Measurements from ENCODE around the gene PLOD1.
"Not testable (repeated sequence)": the region's sequence is repeated elsewhere in the genome, so short reads cannot be mapped to it uniquely, and the experiment has no call there.

PLOD1 gene

DNA sequence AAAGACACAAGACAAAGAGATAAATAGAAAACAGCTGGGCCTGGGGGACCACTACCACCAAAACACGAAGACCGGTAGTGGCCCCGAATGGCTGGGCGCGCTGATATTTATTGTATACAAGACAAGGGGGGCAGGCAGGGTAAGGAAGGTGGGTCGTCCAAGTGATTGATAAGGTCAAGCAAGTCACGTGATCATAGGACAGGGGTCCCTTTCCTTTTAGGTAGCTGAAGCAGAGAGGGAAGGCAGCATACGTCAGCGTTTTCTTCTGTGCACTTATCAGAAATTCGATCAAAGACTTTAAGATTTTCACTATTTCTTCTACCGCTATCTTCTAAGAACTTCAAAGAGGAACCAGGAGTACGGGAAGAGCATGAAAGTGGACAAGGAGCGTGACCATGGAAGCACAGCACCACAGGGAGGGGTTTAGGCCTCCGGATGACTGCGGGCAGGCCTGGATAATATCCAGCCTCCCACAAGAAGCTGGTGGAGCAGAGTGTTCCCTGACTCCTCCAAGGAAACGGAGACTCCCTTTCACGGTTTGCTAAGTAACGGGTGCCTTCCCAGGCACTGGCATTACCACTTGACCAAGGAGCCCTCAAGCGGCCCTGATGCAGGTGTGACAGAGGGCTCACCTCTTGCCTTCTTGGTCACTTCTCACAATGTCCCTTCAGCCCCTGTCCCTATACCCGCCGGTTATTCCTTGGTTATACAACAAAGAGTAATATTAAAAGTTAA lies 21.9 kb upstream of the PLOD1 start:
- DNase-seq (ENCODE audit: low read depth in 1 of 2, low spot score in 1 of 2): not testable (repeated sequence)

DNA sequence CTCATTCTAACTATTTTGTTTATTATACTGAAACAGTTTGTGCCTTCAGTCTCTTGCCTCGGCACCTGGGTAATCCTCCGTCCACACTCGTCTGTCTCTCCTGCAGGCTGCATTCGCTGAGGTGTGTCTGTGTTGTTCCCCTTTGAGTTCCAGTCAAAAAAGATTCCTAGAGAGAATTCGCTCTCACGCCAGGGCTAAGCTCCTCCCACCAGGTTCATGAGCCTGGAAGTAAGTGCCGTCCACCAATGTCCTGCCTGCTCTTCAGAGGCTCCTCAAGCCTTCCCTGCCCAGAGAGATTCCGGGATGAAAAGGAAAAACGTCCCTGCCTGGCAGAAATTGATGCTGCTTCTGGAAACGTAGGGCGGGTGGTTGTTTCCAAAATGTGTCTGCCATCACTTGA lies 21.2 kb upstream of the PLOD1 start:
- DNase-seq (ENCODE audit: low read depth in 1 of 2, low spot score in 1 of 2): no peak

DNA sequence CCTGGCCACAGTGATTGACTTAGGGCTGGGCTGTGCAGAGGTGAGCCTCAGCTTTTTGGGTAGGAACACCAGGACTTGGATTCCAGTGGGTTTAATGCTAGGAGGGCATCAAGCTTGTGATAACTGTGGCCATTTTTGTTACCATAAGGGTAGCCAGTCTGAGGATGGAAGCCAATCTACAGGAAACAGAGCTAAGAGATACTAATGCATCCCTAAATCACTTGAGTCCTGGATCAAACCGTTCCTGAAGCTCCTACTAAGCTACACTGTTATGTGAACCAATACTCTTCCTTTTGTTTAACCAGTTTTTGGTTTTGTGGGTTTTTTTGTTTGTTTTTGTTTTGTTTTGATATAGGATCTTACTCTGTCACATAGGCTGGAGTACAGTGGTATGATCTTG lies 20.5 kb upstream of the PLOD1 start:
- no peak for DNase-seq (ENCODE audit: low read depth in 1 of 2, low spot score in 1 of 2)

DNA sequence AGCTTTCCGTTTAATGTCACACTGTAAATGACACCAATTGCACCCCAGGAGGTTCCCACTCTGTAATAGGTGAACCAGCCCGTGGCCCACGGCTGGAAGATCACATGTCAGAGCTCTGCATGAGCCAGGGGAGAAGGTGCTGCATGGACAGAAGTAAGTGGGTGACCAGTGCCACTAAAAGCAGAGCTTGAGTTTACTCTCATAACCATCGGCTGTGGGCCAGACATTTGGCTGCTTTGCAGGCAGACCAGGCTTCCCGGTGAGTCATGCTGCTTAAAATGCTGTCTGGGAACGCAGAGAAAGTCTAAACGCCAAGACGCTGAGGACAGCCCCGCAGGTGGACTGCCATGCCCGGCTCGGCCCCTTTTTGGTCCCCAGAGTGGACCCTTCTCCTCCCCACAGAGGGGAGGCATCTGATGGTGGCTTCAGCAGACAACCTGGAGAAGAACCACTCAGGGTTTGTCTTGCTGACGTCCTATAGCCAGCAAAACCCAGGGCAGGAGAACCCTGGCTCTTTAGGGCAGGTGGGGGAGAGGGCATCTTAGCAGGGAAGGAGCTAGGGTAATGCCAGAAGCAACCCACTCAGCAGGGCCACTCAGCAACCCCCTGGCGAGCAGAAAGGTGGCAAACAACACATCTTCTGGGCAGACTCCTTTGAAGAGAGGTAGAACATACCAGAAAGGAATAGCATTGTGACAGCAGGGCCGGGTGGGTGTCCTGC lies 15.6 kb upstream of the PLOD1 start:
- DNase-seq (ENCODE audit: low read depth in 1 of 2, low spot score in 1 of 2): no peak

DNA sequence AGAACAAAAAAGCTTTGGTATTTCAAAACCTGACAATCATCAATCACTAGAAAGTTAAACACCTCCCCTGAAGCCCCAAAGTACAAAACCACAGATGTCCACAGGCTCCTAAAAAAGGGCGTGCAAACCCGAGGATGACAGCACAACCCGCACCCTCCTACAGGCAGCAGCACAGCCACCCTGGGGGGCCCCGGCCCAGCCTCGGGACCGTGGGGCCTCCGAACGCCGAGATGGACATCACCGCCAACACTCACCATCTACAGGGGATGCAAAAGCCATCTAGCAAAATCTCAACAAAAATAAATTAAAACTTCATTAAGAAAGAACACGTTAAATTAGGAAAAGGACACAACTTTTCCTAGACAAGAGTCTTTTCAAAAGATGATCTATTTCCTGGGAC lies 14.9 kb upstream of the PLOD1 start:
- DNase-seq (ENCODE audit: low read depth in 1 of 2, low spot score in 1 of 2): no peak

DNA sequence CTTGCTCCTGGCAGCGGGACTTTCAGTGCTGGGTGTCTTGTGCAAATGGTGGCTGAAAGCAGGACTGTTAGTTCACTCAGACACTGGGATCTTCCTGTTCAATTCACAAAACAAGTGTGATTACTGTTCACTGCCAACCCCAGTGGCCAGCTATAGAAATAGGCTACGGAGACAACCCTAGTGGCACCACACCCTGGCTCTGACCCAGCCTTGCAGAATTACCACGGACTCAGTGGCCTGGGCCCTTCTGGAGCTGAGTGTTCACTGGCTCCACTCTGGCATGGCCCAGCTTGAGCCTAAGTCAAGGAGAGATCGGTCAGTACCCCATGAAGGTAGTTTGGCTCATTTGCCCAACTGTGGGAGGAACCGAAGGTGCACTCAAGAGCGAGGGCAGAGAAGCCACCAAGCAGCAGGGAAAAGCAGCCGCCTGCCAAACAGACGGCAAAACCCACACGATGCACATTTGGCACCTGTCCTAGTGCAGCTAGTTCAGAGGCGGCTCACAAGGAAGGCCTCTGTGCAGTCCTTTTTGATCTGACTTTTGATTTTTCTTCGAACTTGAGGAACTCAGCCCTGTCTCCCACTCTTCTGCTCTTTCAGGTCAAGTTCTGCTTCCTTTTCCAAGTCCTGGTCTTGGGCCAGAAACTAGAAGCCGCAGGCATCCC lies 14.1 kb upstream of the PLOD1 start:
- DNase-seq (ENCODE audit: low read depth in 1 of 2, low spot score in 1 of 2): no peak

DNA sequence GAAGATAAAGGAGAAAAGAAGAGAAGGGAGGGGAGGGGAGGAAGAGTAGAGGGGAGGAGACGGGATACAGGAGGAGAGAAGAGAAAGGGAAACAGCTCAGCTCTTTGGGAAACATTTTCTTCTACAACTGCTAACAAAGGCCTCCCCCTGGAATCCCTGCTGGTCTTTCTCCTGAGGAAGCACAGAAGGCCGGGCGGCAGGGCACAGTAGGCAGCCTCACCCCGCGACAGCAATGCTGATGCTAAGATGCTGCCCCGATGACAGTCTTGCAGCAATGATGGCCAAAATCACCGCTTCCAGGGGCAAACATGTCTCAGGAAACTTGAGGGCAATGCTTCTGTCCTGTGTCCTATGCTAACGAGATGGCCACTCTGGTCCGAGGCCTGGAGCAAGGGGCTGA lies 13.5 kb upstream of the PLOD1 start:
- DNase-seq (ENCODE audit: low read depth in 1 of 2, low spot score in 1 of 2): no peak

DNA sequence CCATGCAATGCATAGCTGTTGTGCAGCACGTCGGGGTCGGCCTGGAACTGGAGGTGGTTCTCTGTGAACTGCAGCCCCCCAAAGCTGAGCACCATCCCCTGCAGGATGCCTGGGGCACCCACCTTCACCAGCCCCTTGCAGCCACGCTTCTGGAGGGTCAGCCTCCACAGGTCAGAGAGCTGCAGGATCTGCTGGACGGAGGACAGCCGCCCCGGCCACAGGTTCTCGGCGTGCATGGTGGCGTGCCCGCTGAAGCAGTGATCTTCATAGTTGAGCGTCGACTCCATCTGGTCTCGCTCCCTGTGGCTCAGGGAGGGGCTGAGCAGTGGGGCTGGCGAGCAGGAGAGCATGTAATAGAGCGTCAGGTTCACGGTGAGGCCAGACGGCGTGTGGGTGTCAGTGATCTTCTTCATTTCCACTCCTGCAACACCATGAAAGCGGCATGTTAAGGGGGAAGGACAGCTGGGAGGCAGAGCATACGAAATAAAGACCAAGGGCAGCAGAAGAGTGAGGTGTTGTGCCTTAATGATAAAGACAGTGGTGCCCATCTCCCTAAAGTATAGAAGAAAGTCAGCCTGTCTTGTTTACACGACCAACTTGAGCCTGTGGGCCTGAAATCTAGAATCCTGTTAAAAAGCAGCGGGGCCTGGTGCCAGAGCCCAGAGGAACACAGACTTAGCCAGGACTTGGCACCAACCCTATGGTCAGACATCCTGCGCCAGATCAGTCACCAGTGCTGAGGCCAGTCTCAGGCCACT lies 11.3 kb upstream of the PLOD1 start:
- no peak for DNase-seq (ENCODE audit: low read depth in 1 of 2, low spot score in 1 of 2)

DNA sequence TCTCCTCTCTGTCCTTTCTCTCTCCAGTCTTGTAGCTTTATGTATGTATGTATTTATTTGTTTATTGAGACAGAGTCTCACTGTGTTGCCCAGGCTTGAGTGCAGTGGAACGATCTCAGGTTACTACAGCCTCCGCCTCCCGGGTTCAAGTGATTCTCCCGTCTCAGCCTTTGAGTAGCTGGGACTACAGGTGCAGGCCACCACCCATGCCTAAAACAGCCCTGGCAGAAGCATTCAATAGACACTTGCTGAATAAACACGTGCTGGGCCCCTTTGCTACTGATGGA lies 10.7 kb upstream of the PLOD1 start:
- no peak for DNase-seq (ENCODE audit: low read depth in 1 of 2, low spot score in 1 of 2)

DNA sequence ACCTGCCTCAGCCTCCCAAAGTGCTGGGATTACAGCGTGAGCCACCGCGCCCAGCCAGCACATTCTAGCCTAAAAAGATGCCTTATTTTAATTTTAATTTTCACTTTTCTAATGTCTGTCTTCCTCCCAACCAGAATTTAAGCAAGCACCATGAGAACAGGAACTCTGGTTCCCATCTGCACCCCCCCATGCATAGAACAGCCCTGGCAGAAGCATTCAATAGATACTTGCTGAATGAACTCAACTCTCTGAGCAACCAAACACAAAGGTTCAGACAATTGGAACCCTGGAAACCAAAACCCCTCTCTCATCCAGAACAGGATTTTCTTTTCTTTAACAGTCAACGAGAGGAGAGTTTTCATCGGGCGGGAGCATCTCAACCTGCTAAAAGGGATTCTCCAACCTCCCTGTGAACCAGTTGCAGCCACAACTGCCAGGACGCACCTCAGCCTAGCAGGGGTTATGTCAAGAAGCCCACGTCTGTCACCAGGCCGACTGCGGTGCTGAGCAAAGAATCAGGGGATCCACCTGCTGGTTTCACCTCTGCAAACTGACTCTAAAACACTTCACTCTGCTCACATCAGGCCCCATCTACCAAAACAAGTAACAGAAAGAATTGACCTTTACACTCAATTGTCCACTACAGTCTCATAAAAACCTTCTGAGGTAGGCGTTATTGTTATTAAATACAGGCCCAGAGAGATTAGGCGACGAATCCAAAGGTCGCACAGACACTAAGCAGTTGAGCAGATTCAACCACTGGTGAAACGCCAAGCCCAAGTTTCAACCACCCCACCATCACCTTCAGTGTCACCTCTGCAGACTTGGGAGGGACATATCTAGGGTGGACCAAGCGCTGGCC lies 10.0 kb upstream of the PLOD1 start:
- DNase-seq (ENCODE audit: low read depth in 1 of 2, low spot score in 1 of 2): no peak

DNA sequence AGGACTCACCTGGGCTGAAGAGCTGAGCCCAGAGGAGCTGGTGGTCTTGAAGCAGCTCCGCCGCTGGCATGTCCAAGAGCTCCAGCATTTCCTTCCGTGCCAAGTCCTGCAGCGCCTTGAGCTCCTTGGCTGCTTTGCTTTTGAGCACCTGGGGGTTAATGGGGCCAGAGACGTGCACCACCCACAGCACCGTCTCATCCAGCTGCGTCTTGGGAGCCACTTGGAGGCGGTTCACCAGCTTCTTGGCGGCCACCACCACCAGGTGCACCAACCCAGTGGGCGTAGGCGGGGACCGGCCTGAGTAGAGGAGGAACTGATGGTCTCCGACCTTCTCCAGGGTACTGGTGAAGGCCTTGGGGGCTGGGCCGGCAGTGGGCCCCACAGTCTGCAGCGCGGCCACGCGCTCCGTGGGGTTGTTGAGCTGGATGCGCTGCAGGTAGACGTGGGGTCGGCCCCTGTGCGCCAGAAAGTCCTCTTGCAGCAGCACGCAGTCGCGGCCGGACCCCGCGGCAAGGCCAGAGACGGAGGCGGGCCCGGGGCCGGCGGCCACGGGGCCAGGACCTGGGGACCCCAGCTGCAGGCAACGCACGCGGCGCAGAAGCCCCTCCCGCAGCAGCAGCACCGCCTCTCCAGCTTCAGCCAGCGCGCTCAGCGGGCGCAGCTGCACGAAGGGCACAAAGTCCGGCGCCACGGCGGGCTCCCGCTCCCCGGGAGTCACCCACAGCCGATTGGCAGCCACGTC lies 9.2 kb upstream of the PLOD1 start:
- DNase-seq (ENCODE audit: low read depth in 1 of 2, low spot score in 1 of 2): not testable (repeated sequence)

DNA sequence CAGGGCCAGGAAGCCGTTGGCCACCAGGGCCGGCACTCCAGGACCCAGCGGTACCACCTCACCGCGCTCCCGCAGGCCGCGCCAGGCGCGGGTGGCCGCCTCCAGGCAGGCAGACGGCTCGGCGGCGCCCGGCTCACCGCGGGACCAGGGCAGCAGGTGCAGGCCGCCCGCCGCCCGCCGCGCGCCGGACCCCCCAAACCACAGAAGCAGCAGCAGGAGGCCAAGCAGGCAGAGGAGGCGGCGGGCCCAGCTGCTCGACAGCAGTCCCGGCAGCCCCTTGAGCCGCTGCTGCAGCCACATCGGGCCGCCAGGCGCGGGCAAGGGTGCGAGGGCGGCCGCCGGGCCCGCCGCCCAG lies 8.6 kb upstream of the PLOD1 start:
- no peak for DNase-seq (ENCODE audit: low read depth in 1 of 2, low spot score in 1 of 2)

DNA sequence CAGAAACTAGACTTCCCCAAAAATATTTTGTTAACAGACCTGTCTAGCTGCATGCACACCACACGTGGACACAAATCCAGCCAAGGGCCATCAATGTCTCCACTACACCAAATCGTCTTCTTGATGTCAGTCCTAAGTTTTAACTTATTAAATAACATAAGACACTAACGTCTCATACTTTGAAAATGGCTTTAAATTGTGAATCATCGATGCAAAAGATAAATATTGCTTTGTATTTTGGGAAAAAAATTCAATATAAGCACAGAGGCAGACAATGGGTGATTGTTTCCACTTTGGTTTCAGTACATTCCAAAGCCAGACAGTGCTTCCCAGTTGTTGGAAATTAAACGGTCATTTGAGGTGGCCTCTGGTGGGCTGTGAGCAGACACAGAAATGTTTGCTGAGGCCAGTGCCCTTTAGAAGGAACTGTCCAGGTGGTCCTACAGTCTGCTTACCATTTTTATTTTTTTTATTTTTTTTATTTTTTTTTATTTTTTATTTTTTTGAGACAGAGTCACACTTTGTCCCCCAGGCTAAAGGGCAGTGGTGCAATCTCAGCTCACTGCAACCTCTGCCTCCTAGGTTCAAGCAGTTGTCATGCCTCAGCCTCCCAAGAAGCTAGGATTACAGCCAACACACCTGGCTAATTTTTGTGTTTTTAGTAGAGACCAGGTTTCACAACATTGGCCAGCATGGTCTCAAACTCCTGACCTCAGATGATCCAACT lies 6.5 kb upstream of the PLOD1 start:
- DNase-seq (ENCODE audit: low read depth in 1 of 2, low spot score in 1 of 2): no peak

DNA sequence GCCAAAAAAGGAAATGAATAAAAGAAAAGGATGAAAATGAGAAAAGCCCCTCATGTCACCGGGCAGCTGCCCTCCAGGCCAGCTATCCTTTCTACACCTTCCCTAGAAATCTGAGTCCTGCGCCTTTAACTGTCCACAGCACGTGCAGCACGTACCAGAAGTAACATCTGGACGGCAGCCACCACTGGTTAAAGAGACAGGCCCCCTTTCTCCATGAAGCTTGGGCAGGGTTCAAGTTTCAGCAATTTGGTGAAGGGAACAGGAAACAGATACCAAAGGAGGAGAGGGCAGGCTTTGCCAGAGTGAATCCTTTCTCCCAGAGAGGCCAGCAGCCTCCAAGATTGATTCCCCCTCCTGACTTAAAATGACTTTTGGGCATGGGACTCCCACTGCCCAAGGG lies 4.7 kb upstream of the PLOD1 start:
- no peak for DNase-seq (ENCODE audit: low read depth in 1 of 2, low spot score in 1 of 2)

DNA sequence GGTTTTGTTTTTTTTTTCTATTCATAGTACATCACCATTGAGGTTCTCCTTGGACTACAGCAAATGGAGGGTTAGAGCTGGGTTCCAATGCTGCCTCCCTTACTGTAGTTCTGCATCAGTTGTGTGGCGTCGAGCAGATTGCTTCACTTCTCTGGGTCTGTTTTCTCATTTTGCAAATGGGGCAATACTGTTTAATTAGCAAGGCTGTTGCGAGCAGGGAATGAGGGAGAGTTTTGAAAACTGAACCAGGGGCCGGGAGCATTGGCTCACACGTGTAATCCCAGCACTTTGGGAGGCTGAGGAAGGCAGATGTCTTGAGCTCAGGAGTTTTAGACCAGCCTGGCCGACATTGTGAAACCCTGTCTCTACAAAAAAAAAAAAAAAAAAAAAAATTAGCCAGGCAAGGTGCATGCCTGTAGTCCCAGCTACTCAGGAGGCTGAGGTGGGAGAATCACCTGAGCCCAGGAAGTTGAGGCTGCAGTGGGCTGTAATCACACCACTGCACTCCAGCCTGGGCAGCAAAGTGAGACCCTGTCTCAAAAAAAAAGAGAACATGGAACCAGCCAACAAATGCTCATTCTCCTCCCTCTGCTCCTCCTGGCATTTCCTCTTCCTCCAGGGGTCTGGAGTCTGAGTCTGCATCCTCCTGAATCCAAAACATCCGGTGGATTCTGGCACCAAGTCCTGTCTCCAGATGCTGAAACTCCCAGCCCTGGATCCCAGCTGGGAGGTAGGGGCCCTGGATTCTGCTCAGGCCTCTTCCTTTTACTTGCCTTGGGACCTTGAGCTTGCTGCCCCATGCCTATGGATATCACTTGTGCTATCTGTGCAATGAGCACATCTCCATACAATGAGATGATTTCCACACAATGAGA lies 3.7 kb upstream of the PLOD1 start:
- DNase-seq (ENCODE audit: low read depth in 1 of 2, low spot score in 1 of 2): no peak

DNA sequence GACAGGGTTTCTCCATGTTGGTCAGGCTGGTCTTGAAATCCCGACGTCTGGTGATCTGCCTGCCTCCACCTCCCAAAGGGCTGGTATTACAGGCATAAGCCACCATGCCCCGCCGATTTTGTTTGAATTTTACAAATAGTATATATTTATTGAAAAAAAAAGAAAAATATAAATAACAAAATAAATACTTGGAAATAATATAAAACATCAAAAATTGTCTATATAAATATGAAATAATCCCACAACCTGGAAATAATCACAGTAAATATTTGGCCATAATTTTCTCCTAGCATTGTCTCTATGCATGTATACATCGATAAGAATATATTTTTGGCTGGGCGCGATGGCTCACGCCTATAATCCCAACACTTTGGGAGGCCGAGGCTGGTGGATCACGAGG lies 2.7 kb upstream of the PLOD1 start:
- no peak for DNase-seq (ENCODE audit: low read depth in 1 of 2, low spot score in 1 of 2)

DNA sequence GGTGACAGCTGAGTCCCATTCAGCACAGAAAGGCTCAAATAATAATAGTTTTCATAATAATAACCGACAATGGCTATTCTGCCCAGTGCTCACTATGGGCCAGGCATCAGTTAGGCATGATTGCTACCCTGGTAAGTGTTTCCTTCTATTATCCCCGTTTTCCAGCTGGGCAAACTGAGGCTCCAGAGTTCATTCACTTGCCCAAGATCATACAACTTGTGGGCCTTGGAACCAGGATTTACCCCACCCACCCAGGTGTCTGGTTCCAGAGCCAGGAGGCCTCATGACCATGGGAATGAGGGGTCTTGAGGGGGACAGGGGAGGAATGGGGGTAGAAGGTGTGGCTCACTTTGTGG lies 518 bp downstream of the PLOD1 start:
- no peak for DNase-seq (ENCODE audit: low read depth in 1 of 2, low spot score in 1 of 2)

DNA sequence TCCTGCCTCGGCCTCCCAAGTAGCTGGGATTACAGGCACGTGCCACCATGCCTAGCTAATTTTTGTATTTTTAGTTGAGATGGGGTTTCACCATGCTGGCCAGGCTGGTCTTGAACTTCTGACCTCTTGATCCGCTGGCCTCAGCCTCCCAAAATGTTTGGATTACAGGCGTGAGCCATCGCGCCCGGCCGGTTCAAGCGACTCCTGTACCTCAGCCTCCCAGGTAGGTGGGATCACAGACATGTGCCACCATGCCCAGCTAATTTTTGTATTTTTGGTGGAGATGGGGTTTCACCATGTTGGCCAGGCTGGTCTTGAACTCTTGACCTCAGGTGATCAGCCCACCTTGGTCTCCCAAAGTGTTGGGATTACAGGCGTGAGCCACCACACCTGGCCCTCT lies 1.2 kb downstream of the PLOD1 start:
- DNase-seq (ENCODE audit: low read depth in 1 of 2, low spot score in 1 of 2): not testable (repeated sequence)

Measured in stimulated activated CD4-positive, alpha-beta T cell treated with anti-CD3 and anti-CD28 coated beads, Interleukin-15, amount 100 ng/mL, for 1 hour (primary cell).